Lower leg skin (tissue), 4 donors: ENCODE data around the gene COL4A2. TPM values are rescaled to one million over a fixed set of nuclear protein-coding genes. Genes with fewer than 3 reads are reported as not detected.

Experiments used
- DNase-seq, 2 donors: peaks; one replicate each; pipeline ENCODE4 v3.0.0-alpha.2; 2019; ENCODE audit warnings: low spot score in 2 of 2
- H3K4me3 ChIP-seq: fragments of 200-600 bp; sonication (generic); 2 replicates; pipeline ENCODE4 v1.5.1; 2017; ENCODE audit warnings: mild to moderate bottlenecking, low read depth; ENCODE audit not compliant: poor library complexity, severe bottlenecking
- CTCF ChIP-seq, 3 donors: fragments of 450-650 bp; IDR thresholded peaks; one replicate each; pipeline ENCODE4 v1.5.1; 2016; ENCODE audit warnings: antibody characterized with exemption in 3 of 3, mild to moderate bottlenecking in 3 of 3, moderate library complexity in 2 of 3
- POLR2A ChIP-seq, 2 donors: fragments of 450-650 bp; IDR thresholded peaks; one replicate each; pipeline ENCODE4 v1.6.1; 2016 to 2017; ENCODE audit warnings: antibody characterized with exemption in 2 of 2, mild to moderate bottlenecking in 1 of 2, moderate library complexity in 1 of 2
- WGBS, 2 donors: methylation state at CpG; one replicate each; pipeline ENCODE4 v1.1.5; 2018; 5-methylcytosine and 5-hydroxymethylcytosine counted together
- intact Hi-C: fragments of 100-400 bp; cut with DNase I; formaldehyde crosslinking; loops from one replicate; pipeline ENCODE4 v1.15.0; 2023; ENCODE audit warnings: low total_unique reads
- total RNA-seq, 4 donors: library from RNA; depleted of rRNA; stranded (reverse); fragments of >200 nt; gene quantifications; one replicate each; pipeline ENCODE4 v1.1.0, GENCODE V29; 2016

COL4A2 gene
- total RNA-seq, 4 donors from 2014 or later: 40.8 to 119 (median 58.9) TPM

- 82 to 86% methylated on average over 17 of the region's 17 CpGs for WGBS, 2 donors
- no peak overlapping the region for H3K4me3 ChIP-seq
- intact Hi-C loops: no loop called here
- TF ChIP-seq CTCF (IDR thresholded peaks at IDR 0.05) (no peak), POLR2A (IDR thresholded peaks at IDR 0.05) (no peak)
- DNase-seq: no peak
These were observed 205.2 kb downstream of the COL4A2 start for GRCh38 chr13:110512198-110512740.

DNA sequence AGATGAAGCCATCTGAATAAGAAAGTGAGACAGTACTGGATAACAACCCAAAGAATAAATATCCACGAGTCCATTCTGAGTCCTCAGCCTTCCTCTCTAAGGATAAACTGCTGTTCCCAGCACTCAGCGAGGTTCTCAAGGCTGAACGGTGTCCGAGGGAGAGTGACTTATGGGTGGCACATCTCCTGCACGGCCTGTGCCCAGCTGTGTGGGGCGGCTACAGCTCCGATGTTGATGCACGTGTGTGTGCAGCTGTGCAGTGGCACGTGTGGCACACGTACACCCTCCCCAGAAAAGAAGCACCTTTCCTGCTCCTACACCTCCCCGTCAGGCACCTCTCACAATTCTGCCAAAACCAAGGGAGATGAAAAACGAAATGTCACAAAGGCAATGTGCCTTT, 209.4 kb downstream of the COL4A2 start:
- 82 to 84% methylated on average over 12 of the region's 12 CpGs for WGBS, 2 donors
- no peak for TF ChIP-seq POLR2A (IDR thresholded peaks at IDR 0.05)
- TF ChIP-seq CTCF (IDR thresholded peaks at IDR 0.05): no peak
- intact Hi-C loops: no loop called here
- DNase-seq: no peak
- no peak overlapping the region for H3K4me3 ChIP-seq

DNA sequence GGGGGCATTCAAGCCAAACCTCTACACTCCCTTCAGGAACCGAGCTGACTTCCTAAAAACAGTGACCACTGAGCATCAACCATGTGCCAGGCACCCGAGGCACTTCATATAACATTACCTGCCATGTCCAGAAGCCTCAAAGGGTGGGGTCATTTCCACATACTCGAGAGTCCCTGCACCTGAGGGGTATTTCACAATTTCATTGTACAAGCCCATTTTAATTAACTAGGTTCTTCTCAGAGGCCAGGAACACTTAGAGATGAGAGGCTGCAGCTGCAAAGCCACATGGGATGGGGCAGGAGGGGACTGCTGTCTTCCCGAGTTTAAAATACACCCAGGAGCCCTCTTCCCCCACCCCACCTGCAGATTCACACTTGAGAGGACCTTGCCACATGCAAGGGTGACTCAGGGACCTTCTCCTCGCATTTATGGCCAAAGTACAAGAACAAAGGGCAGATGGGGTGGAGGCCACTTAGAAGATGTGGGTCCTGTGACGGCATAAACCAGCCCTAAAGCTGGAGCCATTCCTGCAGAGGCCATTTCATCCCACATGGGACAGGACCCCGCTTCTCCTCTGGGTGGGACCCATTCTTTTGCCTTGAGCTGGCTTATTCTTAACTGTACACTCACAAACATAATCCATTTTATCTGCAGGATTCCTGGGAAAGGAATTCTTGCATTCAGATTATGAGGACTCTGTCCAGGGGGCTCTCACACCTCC, 210.6 kb downstream of the COL4A2 start:
- no peak for DNase-seq
- 55 to 68% methylated on average over 7 of the region's 7 CpGs for WGBS, 2 donors
- TF ChIP-seq CTCF (IDR thresholded peaks at IDR 0.05): no peak
- no peak for TF ChIP-seq POLR2A (IDR thresholded peaks at IDR 0.05)
- H3K4me3 ChIP-seq: no peak overlapping the region
- intact Hi-C loops: no loop called here

- intact Hi-C loops: no loop called here
- WGBS, 2 donors: 89 to 91% methylated on average over 8 of the region's 8 CpGs
- no peak overlapping the region for H3K4me3 ChIP-seq
- TF ChIP-seq POLR2A (IDR thresholded peaks at IDR 0.05): no peak
- TF ChIP-seq CTCF (IDR thresholded peaks at IDR 0.05): no peak
- no peak for DNase-seq
These were observed 211.1 kb downstream of the COL4A2 start for GRCh38 chr13:110518226-110518525.

DNA sequence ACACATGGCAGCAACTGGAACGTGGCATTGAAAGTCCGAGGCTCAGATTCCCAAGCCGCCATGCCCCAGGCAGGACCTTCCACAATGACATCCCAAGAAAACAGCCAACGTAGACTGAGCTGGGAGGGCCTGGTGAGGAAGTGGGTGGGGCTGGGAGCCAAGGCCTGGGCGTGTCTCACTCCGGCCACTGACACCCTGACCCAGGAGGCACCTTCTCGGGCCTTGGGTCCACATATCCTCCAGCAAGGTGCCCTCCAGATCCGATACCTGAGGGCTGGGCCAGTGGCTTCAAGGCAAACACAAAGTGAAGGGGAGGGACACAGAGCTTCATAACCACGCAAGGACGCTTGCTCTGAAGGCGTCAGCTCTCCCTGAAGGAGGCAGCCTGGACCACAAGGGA, 211.5 kb downstream of the COL4A2 start:
- 77 to 83% methylated on average over 9 to 11 of the region's 11 CpGs for WGBS, 2 donors
- intact Hi-C loops: no loop called here
- no peak overlapping the region for H3K4me3 ChIP-seq
- no peak for TF ChIP-seq POLR2A (IDR thresholded peaks at IDR 0.05)
- no peak for TF ChIP-seq CTCF (IDR thresholded peaks at IDR 0.05)
- no peak for DNase-seq

GRCh38 chr13:110519046-110519445, 212.0 kb downstream of the COL4A2 start:
- whole genome bisulfite sequencing, 2 donors: 88 to 97% methylated on average over 10 to 12 of the region's 16 CpGs
- no peak overlapping the region for H3K4me3 ChIP-seq
- intact Hi-C loops: no loop called here
- no peak for DNase-seq
- TF ChIP-seq POLR2A (IDR thresholded peaks at IDR 0.05): no peak
- no peak for TF ChIP-seq CTCF (IDR thresholded peaks at IDR 0.05)
